Hematopoietic multipotent progenitor cell treated with erythropoietin and hydrocortisone succinate and interleukin-3 and kit ligand, for 6 days (in vitro differentiated cells): ENCODE data around the gene MCM10.
"Not testable (repeated sequence)": the region's sequence is repeated elsewhere in the genome, so short reads cannot be mapped to it uniquely, and the experiment has no call there.

Source experiments
- DNase-seq: peaks from one replicate; pipeline ENCODE4 v3.0.0-alpha.2; 2015

Gene MCM10

GRCh38 chr10:13160934-13161856, at the start of gene MCM10:
Gene MCM10, plus strand, starts transcription at chr10:13161558. Its CDS starts 2,645 bp downstream, at chr10:13164203.
- peak; percentile 100 for DNase-seq

GRCh38 chr10:13113544-13113943, 47.8 kb upstream of the MCM10 start:
- DNase-seq, result no peak

- no peak for DNase-seq
Measured at GRCh38 chr10:13115832-13116803, 45.2 kb upstream of the MCM10 start.

DNA sequence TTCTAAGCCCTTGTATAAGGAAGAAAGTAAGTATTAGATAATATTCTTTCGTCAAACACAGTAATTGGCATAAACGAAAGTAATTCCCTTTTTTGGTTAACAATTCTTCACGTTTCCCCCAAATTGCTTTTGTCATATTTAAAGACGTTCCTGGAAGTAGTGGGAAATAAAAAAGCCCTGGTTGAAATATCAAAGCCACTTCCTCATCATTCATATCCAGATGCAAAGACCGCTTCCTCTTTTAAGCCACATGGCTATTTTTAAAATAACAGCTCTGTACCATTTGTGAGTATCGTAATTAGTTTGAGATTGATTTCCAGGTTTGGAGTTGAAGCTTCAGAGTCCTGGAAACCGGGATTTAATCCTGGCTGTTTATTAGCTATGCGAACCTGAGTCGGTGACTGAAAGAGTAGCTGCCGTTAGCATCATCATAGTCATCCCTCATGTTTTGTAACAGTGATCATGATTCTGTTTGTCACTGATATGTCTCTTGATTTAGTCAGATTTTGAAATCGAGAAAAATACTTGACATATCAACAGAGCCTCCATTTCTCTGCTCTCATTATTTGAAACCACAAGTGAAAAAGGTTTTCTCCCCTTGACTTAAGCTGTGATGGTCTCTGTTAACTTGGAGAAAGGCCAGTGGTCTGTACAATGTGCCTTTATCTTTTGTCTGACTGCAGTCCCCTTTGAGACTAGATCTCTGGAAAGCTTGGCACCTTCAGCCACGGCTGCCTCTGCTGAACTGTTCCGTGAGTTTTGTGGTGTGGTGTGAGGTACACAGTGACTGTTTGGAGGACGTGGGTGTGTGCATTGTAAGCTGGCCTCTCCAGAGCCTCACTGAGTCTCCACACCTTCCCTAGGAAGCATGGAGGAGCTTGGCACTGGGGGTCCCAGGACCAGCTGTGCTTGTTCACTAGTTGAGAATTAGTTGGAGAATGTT, 43.2 kb upstream of the MCM10 start:
- DNase-seq, result peak; percentile 71

DNA sequence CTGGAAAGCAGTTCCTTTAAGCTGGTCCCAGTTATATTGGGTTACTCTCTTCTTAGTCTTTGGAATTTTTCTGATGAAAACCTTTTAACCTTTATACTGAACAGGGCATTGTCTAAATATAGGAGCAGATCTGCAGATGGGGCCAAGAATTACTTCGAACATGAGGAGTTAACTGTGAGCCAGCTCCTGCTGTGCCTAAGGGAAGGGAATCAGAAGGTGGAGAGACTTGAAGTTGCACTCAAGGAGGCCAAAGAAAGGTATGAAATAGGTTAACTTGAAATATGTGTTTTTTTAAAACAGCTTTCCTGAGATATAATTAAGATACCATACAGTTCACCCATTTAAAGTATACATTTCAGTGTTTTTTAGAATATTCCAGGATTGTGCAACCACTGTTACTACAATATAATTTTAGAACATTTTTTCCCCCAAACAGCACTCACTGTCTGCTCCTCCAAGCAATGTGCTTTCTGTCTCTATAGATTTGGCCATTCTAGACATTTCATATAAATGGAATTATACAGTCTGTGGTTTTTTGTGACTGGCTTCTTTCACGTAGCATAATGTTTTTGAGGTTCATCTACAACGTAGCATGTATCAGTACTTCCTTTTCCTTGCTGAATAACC, 42.5 kb upstream of the MCM10 start:
- DNase-seq, result no peak

- DNase-seq, result no peak
Measured at GRCh38 chr10:13120786-13121499, 40.4 kb upstream of the MCM10 start.

GRCh38 chr10:13121500-13121854, 39.9 kb upstream of the MCM10 start:
- DNase-seq, result no peak

GRCh38 chr10:13136651-13137050, 24.7 kb upstream of the MCM10 start:
- DNase-seq, result no peak

DNA sequence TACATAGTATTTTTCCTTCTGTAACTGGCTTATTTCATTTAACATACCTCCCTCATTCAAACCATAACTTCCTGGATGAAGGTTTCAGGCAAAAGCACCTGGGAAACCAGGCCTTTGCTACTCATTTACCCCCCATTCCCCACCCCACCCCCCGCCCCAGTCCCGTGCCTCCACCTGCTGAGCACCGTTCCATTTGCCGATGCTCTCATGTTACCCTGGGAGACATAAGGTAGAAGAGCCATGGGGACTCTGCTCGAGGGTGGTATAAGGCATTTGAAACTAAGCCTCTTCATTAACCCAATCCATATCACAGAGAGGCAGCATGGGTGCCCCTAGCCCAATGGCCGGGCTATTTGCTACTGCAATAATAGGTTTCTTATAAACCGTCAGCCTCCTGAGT, 22.2 kb upstream of the MCM10 start:
- no peak for DNase-seq

GRCh38 chr10:13139676-13140075, 21.7 kb upstream of the MCM10 start:
- DNase-seq, result no peak

DNA sequence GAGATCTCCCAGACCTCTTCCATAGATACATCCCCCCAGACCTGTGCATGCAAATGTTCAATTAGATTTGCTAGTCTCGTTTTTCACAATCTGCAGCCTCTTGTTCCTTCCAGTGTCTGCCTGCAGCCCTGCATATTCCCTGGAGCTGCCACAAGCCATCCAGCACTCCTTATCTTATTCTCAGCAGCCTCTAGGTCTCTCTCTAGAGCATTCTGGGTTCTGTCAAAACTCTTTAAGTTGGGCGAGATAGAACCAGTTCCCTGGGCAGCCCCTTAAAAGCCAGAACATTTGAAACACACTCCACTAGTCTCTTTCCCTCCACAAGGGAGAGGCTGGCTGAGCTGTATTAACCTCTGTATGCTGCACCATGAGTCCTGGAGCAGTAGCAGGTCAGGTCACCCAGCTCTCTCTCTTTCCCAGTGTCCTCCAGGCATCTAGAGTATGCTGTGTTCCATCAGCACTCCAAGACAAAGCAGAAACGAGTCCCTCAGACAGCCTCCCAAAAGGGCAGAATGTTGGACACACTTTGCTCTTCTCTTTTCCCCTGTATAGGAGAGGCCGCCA, 20.6 kb upstream of the MCM10 start:
- DNase-seq, result peak; percentile 47

- peak; percentile 81 for DNase-seq
Measured at GRCh38 chr10:13143766-13144165, 17.6 kb upstream of the MCM10 start.

GRCh38 chr10:13144814-13145213, 16.5 kb upstream of the MCM10 start:
- DNase-seq, result no peak

DNA sequence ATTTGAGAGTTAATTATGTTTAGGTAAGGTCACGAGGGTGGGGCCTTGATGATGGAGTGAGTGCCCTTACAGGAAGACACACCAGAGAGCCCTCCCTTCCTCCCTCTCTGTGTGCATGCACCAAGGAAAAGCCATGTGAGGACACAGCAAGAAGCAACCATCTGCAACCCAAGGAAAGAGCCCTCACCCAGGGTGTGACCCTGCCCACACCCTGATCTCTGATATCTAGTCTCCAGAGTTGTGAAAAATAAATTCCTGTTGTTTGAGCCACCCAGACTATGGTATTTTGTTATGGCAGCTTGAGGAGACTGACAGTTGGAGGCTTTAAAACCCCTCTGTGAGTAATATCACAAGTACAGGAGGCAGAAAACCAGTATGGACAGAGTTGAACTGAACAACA, 15.0 kb upstream of the MCM10 start:
- DNase-seq, result peak; percentile 93

DNA sequence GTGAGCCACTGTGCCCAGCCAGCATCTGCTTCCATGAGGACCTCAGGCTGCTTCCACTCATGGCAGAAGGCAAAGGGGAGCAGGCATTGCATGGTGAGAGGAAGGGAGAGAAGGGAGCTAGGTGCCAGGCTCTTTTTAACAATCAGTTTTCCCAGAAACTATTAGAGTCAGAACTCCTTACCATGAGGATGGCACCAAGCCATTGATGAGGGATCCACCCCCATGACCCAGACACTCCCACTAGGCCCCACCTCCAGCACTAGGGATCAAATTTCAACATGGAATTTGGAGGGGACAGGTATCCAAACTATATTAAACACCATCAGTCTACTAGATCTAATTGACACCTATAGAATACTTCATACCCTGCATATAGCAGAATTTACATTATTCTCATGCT, 14.2 kb upstream of the MCM10 start:
- peak; percentile 53 for DNase-seq

DNA sequence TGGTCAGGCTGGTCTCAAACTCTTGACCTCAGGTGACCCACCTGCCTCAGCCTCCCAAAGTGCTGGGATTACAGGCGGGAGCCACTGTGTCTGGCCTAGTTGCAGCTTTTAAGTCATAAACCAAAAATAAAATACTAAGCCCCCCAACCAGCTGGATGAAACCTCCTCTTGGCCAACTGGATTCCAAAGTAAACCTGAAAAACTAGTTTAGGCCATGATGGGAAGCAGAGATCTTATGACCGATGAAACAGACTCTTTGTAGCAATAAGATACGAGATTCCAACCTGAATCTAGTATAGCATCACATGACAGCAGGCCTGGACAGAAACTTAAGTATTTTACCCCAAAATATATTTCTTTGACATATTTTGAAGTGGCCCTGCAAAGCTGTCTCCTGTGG, 9.1 kb upstream of the MCM10 start:
- no peak for DNase-seq

GRCh38 chr10:13155860-13156259, 5.5 kb upstream of the MCM10 start:
- not testable (repeated sequence) for DNase-seq

DNA sequence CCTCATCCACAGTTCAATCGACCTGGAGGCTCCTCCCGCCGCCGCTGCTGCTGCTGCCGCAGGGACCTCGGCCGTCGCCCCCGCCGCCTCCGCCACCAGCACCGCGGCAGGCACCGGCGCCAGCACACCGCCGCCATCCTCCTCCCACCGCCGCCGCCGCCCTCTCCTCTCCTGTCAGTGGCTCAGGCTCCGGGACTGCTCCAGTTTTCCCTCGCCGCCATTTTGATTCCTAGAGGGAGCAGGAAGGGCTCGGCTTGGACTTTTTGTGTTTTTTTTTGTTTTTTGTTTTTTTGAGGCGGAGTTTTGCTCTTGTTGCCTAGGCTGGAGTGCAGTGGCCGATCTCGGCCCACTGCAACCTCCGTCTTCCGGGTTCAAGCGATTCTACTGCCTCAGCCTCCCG, 3.0 kb upstream of the MCM10 start:
- no peak for DNase-seq

DNA sequence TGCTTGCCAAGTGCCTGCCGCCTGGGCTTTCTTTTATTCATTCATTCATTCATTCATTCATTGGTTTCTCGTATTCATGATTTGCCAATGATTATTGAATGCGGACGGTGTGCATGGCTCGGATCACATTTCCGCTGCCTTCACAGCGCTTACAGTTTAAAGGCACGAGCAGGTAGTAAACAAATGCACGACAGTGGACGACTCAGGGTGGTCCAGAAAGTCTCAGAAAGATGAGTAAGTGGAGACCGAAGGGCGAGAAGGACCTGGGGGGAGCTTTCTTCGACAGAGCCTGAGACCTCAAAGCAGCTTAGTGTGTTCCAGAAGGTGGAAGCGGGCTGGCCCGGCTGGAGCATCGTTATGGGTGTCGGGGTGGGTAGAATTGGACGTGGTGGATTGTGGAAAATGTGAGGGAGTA, 506 bp downstream of the MCM10 start:
- DNase-seq, result no peak

- no peak for DNase-seq
Measured at GRCh38 chr10:13163859-13164258, 2.5 kb downstream of the MCM10 start.

DNA sequence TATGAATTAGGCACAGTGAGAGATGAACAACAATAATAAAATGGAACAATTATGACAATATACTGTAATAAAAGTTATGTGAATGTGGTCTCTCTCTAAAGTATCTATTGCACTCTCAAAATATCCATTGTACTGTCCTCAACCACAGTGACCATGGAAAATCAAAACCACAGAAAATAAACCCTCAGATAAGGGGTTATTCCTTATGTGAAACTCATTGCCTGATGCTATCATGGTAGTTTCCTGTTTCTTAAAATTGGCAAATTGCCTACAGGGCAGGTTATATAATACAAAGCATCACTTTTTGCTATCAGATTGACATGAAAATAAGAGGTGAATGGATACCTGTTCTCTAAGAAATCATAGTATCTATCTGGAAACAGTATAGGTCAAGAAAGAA, 3.8 kb downstream of the MCM10 start:
- DNase-seq, result peak; percentile 36
